HG03520 (cell line): ENCODE results near the gene ISL2.

Experiments used
- ATAC-seq: cut with Tn5 transposase; IDR thresholded peaks from one replicate; pipeline ENCODE4 v1.9.1; 2021; ENCODE audit warnings: mild to moderate bottlenecking, moderate library complexity; ENCODE audit not compliant: unreplicated experiment

The ISL2 gene

GRCh38 chr15:76327191-76328105 lies 9.1 kb upstream of the ISL2 start:
- no peak for ATAC-seq

- ATAC-seq: no peak
Measured at GRCh38 chr15:76328106-76328696, 8.4 kb upstream of the ISL2 start.

GRCh38 chr15:76328958-76329357 lies 7.6 kb upstream of the ISL2 start:
- no peak for ATAC-seq

GRCh38 chr15:76330080-76330680 lies 6.4 kb upstream of the ISL2 start:
- ATAC-seq: no peak

GRCh38 chr15:76332796-76333195 lies 3.8 kb upstream of the ISL2 start:
- no peak for ATAC-seq

GRCh38 chr15:76333309-76333708 lies 3.3 kb upstream of the ISL2 start:
- no peak for ATAC-seq

- ATAC-seq: no peak
Measured at GRCh38 chr15:76333720-76334437, 2.7 kb upstream of the ISL2 start.

GRCh38 chr15:76334438-76335306 lies 1.9 kb upstream of the ISL2 start:
- no peak for ATAC-seq

- peak; percentile 1 for ATAC-seq
Measured at GRCh38 chr15:76335307-76336253, 993 bp upstream of the ISL2 start.

GRCh38 chr15:76337059-76337695 lies 604 bp downstream of the ISL2 start:
- no peak for ATAC-seq

- no peak for ATAC-seq
Measured at GRCh38 chr15:76337696-76338485, 1.3 kb downstream of the ISL2 start.

GRCh38 chr15:76338486-76339304 lies 2.1 kb downstream of the ISL2 start:
- no peak for ATAC-seq

GRCh38 chr15:76339305-76340197 lies 3.0 kb downstream of the ISL2 start:
- no peak for ATAC-seq

- ATAC-seq: no peak
Measured at GRCh38 chr15:76340198-76340802, 3.7 kb downstream of the ISL2 start.

GRCh38 chr15:76340803-76341365 lies 4.3 kb downstream of the ISL2 start:
- ATAC-seq: no peak
